Measurements from ENCODE around the gene LONP1.
"Not testable (repeated sequence)": the region's sequence is repeated elsewhere in the genome, so short reads cannot be mapped to it uniquely, and the experiment has no call there.

Gene LONP1

DNA sequence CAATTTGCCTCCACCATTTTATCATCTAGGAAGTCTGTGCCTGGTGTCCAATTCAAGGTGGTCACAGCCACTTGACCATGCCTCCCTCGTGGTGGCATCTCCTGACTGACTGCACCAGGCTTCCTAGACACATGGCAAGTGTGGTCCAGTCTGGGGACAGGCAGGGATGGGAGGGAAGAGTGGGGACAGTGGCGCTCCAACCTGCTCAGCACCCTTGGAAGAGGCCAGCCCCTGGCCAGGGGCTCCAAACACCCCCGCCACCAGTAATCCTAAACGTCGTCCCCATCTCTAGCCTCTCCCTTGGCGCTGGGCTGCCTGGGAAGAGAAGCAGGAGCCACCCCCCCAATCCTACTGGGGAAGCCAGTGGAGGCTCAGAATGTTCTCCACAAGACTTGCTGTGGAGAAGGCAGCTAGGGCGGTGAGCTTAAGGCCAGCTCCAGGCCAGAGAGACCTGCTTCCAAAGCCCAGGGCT lies 27.2 kb downstream of the LONP1 start:
- DNase-seq, result no peak

DNA sequence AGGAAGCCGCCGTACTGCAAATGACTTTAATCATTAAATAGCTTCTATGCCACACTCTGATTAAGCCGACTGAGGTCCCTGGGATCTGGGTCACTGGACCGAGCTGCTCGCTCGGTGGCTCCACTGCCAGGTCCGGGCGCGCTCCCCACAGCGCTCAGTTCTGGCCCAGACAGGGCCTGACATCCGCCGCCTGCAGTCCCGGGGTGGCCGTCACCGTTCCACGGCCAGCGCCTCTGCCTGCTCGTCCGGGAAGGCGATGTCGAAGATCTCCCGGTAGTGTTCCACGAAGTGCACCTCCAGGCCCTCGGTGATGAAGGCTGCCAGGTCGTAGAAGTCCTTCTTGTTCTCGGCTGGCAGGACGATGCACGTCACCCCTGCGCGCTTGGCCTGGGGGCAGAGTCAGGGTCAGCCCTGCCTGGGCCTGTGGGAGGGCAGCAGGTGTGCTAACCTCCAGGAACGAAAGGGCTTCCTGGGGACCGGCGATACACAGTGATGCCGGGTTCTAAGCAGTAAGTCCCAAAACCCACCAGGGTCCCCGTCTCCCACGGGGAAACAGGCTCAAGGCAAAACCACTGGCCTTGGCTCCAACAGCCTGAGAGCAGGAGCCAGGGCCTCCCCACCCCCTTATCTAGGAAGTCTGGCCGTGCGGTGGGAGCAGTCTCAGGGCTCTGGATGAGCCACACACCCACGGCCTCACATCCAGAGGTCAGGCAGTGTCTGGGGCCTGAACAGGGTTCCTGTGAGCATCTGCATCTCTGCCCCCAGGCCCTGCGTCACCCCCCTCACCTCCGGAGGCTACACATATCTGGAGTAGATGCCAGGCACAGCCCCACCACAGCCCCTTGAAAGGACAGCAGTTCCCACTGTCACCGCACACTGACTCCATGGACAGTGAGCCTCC lies 27.9 kb downstream of the LONP1 start:
- no peak for DNase-seq

DNA sequence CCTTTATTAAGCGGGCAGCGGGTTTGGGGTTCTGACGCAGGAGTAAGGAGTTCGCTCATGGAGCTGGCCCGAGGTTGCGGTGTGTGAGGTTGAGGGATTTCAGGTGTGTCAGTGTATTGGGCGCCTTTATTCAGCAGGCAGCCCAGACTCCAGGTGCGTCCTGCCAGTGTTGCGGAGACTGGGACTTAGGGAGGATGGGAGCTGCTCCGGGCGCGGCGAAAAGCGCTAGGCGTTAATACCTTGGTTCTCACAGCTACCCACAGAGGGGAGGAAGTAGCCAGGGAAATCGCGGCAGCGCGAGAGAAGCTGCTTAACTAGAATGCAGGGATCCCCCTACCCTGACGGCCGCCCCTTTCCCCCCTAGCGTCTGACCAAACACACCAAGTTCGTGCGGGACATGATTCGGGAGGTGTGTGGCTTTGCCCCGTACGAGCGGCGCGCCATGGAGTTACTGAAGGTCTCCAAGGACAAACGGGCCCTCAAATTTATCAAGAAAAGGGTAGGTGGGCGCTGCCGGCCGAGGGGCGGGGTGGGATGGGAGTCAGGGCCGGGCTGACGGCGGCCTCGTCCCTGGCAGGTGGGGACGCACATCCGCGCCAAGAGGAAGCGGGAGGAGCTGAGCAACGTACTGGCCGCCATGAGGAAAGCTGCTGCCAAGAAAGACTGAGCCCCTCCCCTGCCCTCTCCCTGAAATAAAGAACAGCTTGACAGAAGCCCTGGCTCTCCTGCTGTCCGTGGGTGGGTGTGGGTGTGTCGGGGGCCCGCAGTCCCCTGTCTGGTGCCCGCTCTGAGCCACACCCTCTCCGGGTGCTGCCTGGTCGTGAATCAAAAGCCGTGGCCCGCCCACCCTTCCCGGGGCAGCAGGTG lies 28.8 kb downstream of the LONP1 start:
- DNase-seq, result peak in 1 of 4 experiments; percentile 38

DNA sequence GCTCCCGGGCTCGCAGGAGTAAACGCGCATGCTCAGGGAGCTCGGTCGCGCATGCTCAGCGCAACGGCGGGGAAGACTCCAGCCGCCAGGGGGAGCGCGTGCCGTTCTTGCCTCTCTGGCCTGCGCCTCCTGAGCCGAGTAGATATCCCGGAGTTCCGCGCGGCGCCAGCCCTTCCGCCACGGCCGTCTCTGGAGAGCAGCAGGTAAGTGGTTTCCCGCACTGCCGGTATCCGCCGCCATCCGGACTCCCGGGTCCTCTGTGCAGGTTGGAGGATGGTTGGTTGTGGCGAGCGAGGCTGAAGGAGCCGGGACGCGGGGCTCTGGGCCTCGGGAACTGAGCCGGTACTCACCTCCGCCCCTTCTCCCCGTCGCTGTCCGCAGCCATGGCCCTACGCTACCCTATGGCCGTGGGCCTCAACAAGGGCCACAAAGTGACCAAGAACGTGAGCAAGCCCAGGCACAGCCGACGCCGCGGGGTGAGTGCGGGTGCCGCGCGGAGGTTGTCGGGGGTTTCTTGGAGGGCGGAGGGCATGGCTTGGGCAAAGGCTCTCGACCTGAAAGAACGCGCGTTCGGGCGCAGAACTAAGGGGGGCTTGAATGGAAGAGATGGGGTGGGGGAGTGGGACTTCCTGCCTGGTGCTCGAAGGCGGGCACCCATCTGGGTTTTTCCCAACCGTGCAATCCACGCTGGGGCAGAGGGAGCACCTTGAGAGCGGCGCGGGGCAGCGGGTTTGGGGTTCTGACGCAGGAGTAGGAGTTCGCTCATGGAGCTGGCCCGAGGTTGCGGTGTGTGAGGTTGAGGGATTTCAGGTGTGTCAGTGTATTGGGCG lies 29.6 kb downstream of the LONP1 start, which contains the start of gene RPL36:
Gene RPL36 (plus strand): TSS at position 171 of the 830 bp plus-strand sequence. CDS start 213 bp downstream, at position 384.
- peak; percentile 96 to 99 (median 98) for DNase-seq

DNA sequence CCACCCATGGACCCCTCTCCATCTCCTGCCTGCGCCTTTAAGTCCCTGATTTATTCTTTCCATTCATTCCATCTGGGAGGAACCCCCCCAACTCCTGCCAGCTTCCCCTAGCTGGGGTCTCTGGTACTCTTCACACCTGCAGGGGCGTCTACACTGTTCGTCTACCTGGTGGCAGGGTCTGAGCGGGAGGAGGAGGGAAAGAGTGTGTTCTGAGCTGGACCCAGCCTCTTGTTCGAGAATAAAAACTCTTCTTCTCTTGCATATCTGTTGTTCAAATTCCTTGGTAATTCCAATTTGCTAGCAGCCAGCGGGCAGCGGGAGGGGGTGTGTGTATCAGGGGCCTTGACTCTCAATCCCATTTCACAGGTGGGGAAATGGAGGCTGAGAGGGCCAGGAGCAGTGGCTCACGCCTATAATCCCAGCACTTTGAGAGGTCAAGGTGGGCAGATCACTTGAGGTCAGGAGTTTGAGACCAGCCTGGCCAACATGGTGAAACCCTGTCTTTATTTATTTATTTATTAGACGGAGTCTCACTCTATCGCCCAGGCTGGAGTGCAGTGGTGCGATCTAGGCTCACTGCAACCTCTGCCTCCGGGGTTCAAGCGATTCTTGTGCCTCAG lies 31.6 kb downstream of the LONP1 start:
- not testable (repeated sequence) for DNase-seq

DNA sequence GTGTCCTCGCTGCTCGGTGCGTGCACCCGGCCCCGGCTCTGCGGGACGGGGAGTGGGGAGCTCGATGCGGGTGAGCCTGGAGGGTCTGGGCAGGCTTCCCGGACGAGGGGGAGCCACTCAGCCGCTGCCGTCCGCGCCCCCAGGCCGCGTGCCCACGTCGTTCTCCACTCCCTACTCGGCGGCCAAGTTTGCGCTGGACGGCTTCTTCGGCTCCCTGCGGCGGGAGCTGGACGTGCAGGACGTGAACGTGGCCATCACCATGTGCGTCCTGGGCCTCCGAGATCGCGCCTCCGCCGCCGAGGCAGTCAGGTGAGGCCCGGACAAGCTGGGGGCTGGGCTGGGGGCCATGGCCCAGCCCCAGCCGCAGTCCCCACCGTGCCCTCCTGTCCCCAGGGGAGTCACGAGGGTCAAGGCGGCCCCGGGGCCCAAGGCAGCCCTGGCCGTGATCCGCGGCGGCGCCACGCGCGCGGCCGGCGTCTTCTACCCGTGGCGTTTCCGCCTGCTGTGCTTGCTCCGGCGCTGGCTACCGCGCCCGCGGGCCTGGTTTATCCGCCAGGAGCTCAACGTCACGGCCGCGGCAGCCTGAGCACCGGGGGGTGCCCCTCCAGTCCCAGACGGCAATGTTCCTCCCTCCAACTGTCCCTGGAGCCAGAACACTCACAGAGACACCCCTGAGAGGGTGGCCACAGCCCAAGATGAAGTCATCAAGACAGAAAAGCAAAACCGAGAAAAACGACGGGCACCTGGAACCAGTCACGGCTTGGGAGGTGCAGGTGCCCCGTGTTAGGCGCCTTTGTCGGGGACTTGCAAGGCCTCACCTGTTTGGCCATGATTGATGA lies 32.4 kb downstream of the LONP1 start:
- no peak for DNase-seq

DNA sequence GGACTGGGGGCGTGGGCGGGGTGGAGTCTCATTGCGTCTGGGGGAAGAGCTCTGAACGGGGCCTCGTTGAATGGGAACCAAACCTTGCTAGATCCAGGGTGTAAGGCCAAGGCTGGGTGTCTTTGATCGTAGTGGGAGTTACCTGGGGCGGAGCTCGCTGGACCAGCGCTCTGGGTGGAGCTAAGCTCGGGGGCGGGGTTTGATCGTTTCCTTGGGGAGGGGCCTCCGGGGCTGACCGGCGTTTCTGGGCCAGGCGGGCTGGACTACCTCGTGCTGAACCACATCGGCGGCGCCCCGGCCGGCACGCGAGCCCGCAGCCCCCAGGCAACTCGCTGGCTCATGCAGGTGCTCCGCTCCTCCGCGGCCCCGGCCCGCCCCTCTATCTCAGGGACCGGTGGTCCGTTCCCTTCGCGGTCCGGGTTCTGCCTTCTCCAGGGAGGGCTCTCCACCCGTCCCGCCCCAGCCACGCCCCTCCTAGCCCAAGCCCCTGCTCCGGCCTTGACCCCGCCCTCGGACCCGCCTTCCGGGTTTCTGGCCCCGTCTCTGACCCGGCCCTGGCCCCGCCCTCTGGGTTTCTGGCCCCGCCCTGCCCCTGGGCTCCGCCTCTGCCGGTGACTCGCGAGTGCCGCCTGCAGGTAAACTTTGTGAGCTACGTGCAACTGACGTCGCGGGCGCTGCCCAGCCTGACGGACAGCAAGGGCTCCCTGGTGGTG lies 33.1 kb downstream of the LONP1 start:
- peak; percentile 85 to 99 (median 92) for DNase-seq

DNA sequence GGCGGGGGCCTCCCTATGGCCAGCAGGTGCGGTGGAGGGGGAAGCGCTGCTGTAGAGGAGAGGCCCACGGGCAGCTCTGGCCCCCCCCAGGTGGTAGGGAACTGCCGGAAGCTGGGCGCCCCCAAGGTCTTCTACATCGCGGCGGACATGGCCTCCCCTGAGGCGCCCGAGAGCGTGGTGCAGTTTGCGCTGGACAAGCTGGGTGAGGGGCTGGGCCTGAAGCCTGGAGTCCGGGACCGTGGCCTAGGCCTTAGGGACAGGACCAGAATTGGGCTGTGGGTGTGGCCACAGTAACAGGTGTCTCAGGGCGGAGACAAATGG lies 33.7 kb downstream of the LONP1 start:
- DNase-seq, result no peak

DNA sequence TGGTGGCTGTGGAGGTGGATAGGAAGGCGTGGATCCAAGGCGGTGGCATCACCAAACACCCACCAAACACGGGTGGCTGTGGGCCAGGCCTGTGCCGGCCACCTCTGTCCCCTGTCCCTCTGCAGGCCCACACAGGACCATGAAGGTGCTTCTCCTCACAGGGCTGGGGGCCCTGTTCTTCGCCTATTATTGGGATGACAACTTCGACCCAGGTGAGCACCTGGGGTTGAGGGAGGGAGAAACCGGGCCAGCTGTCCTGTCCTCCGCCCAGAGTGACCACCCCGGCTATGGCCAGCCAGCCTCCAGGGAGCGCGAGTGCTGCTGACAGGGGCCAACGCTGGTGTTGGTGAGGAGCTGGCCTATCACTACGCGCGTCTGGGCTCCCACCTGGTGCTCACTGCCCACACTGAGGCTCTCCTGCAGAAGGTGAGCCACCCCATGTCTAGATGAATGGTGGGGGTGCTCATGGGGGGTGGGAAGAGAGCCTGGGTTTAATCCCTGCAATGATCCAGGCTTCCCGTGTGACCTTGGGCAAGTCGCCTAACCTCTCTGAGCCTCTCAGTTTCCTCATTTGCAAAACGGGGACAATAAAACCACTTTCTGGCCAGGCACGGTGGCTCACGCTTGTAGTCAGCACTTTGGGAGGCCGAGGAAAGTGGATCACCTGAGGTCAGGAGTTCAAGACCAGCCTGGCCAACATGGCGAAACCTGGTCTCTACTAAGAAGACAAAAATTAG lies 35.1 kb downstream of the LONP1 start:
- DNase-seq, result no peak

DNA sequence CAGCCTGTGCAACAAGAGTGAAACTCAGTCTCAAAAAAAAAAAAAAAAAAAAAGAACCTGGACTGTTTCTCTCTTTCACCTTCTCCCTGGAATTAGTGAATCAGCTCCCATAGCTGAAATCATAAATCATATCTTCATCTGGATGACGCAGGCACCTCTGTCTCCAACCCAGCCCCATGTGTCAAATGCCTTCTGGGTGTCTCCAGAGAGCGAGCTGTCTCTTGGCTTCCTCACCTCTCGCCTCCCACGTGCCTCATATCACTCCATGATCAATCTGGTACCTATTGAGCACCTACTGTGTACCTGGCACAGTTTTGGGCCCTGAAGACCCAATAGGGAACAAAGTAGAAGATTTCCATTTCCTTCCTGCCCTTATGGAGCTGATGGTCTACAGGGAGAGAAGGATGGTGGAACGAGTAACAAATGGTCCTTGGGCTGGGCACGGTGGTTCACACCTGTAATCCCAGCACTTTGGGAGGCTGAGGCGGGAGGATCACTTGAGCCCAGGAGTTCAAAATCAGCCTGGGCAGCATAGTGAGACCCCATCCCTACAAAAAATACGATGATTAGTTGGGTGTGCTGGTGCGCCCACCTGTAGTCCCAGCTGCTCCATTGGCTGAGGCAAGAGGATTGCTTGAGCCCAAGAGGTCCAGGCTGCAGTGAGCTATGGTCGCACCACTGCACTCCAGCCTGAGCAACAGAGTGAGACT lies 36.6 kb downstream of the LONP1 start:
- DNase-seq, result no peak

DNA sequence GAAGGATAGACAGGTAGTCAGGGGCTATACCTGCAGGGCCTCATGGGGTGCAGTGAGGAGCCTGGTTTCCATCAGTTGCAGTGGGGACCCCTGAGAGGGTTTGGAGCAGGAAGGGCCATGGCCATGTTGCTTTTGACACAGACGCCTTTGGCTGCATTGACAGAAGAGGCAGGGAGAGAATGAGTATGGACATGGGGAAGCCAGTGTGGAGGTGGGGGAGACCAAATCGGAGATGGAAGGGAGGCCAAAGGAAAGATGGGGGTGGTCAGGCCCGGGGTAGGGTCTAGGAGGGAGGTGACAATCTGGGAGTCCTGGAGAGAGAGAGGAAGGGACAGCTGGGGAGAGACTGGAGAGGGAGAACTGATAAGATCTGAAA lies 37.9 kb downstream of the LONP1 start:
- no peak for DNase-seq

DNA sequence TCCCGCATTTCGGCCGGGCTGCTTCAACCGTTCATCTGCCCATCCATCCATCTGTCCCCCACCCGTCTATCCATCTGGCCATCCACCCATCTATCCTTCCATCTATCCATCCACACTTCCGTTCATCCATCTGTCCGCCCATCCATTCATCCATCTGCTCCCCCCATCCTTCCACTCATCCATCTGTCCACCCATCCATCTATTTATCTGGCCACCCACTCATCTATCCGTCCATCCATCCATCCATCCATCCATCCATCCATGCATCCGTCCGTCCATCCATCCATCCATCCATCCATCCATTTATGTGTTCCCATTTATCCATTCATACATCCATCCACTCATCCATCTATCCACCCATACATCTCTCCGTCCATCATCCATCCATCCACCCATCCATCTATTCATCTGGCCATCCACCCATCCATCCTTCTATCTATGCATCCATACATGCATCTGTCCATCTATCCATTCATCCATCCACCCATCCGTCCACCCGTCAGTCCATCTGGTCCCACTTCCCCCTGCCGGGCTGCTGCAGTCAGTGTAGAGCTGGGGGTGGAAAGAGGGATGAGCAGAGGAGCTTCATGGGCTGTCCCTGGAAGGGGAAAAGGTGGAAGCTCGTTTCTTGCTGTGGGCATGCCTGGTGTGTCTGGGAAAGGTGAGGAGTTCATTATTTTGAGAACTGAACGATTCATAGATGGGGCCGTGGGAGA lies 38.4 kb downstream of the LONP1 start:
- DNase-seq, result no peak

DNA sequence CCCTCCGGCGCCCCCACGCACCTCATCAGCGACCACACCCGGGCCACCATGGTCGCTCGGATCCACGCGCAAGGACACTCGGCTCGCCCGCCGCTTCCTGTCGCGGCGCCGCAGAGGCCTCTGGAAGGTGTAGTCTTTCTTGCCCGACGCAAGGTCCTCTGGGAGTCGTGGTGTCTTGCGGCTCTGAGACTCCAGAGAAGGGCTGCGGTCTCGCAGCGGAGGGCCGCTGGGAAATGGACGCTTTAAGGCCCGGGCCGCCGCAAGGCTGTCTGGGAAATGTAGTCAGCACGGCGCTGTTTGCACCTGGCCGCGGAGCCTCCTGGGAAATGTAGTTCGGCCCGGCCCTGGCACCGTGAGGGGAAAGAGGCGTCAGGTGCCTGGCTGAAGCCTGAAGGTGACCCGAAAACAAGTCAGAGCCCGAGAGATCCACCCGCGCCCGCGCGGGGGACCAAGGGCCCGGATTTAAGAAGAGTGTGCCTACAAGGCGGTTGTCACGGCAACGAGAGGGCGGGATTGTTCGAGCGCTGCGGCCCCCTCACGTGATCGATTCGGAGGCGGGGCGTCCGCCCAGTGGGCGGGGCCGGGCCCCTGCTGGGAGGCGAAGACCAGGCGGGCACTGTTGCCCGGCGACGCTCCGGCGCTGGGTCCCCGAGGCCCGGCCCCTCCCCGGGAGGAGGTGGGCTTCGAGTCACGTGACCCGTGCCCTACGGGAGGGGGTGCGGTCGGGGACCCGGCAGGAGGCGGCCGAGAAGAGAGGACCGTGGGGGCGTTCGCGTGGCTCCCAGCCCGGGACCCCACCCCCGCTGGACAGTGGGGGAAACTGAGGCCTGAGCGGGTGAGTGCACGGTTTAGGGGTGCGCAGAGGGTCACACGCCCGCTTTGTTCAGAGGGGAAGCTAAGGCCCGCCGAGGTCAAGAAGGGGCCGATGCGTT lies 39.2 kb downstream of the LONP1 start, which contains the start of the genes HSD11B1L and MICOS13:
Gene HSD11B1L (plus strand): TSS at position 591 of the 932 bp plus-strand sequence. CDS start 3,806 bp downstream, outside the sequence.
Gene MICOS13 (minus strand): TSS at position 80 of the 932 bp plus-strand sequence. CDS start 30 bp downstream, at position 50.
- DNase-seq, result peak; percentile 96 to 99 (median 97)

DNA sequence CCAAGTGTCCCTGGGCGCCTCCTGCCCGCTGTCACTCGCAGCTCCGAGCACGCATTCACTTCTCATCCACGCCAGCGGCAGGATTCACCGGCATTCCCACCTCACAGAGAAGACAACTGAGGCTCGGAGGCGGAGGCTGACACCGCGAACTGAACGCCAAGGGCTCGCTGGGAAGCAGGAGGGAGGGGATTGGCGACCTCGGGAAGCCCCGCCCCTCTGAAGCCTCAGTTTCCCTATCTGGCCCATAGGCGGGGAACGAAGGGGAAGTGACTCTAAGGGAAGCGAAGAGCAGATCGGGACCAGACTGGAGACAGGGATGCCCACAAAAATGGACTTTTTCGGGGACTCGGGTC lies 39.9 kb downstream of the LONP1 start:
- no peak for DNase-seq

DNA sequence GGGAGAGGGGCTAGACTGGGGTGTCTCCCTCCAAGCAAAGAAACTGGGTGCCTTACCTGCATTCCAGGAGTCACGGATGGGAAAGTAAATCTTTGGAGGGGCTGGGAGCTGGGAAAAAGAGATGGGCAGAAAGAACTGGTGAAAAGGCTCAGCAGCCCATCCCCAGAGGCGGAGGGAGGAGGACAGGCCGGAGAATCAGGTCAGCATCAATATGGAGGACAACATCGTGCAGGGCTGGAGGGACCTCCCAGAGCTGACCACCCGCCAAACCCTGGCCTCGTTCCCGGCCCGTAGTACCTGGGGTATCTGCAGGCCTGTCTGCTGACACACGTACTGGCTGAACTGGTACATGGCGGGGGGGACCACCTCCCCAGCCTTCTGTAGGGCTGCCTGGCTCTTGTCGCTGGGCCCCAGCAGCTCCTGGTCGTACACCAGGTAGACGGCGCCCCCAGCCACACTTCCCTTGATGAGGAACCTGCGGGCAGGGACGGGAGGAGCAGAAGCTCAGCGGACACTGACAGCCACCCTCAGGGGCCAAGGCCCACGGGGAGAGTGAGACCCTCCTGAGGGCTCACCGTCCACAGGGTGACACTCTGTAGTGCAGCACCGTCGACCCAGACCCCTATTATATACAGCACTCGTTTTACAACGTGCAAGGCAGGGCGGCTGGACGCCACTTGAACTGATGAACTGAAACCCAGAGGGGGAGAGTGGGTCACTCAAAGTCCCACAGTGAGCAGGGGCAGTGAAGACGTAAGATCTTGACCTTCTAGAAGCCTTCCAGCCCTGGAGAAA lies 40.5 kb downstream of the LONP1 start:
- DNase-seq, result no peak

DNA sequence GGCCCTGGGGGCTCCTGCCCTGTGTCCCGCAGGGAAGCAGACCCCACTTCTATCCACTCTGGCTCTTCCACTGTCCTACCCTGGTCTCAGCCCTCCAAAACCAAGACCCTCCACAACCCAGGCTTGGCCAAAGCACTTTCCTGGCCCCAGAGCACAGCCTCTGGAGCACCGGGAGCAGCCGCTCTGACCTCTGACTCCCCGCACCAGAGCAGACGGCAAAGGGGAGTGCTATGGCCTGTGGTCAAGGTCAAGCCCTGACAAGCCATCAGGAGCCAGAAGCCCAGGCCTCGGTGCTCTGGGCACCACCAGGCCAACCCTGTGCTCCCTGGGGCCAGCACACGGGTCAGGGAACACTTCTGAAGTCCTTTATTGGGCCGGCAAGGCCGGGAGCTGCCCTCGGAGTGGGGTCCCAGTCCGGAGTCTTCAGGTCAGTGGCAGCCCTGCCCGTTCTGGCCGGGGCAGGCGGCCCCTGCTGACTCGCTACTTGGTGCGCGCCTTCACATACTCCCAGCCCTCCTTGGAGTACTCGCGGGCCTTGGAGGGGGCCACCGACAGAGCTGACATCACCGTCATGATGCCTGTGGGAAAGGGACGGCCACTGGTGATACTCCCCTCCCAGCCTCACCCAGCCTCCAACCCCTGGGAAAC lies 41.8 kb downstream of the LONP1 start:
- no peak for DNase-seq
